Smooth muscle cell of the umbilical artery (primary cell): ENCODE data around the gene WRNIP1. TPM values are rescaled to one million over a fixed set of nuclear protein-coding genes. Genes with fewer than 3 reads are reported as not detected.

Experiments used
- total RNA-seq: library from RNA; depleted of rRNA; stranded (reverse); fragments of >200 nt; gene quantifications from 2 replicates; pipeline ENCODE4 v1.2.3, GENCODE V29; 2014

The WRNIP1 gene
- total RNA-seq: 48.4 and 50.7 TPM in 2 replicates

DNA sequence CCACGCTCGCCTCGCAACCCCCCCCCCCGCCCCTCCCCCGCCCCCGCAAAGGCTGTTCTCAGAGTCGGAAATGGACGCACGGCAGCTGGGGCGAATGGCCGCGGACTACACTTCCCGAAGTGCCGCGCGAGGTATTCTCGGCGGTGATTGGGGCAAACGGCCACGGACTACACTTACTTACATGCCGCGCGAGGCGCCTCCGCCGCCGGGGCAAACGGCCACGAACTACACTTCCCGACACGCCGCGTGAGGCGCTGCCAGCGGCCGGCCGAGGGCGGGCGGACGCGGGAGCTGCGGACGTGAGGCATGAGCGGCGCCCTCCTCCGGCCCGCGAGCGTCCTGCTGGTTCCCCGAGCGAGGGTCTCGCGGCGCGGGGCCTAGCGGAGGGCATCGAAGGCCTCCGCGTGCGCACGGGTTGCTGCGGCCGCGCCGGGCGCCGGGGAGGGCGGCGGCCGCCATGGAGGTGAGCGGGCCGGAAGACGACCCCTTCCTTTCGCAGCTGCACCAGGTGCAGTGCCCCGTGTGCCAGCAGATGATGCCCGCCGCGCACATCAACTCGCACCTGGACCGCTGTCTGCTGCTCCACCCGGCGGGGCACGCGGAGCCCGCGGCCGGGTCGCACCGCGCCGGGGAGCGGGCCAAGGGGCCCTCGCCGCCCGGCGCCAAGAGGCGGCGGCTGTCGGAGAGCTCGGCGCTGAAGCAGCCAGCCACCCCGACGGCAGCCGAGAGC lies at the start of gene WRNIP1:
Gene WRNIP1, plus strand, starts transcription at position 228 of the 730 bp plus-strand sequence. Its CDS starts 230 bp downstream, at position 458.

GRCh38 chr6:2750832-2751231 lies 14.4 kb upstream of the WRNIP1 start, which contains the start of gene MYLK4:
MYLK4 (minus strand) TSS chr6:2750922; CDS start chr6:2749294, 1,628 bp downstream.

Other genes with a start within 250 kb of the WRNIP1 start
- 0.30 and 0.37 TPM in 2 replicates for gene MYLK4, start 14.5 kb upstream of the WRNIP1 start, total RNA-seq
- 4.8 and 10.9 TPM in 2 replicates for gene SERPINB1, start 76.5 kb downstream of the WRNIP1 start, total RNA-seq
- gene SERPINB9, start 137.9 kb downstream of the WRNIP1 start, total RNA-seq: 4.7 and 11.0 TPM in 2 replicates
- 89.5 and 104 TPM in 2 replicates for gene SERPINB6, start 206.2 kb downstream of the WRNIP1 start, total RNA-seq
- gene NQO2, start 234.5 kb downstream of the WRNIP1 start, total RNA-seq: 20.2 and 26.4 TPM in 2 replicates